ENCODE data around the gene TBC1D20. TPM values are rescaled to one million over a fixed set of nuclear protein-coding genes. Genes with fewer than 3 reads are reported as not detected.

Gene TBC1D20
- total and polyA plus RNA-seq, 2 experiments from 2014 or later, result 4.8 to 15.0 TPM

GRCh38 chr20:414161-414560, 48.2 kb downstream of the TBC1D20 start:
- Histone ChIP-seq H3K4me2 (no peak overlapping the region), H3K4me3 (no peak overlapping the region), H2AFZ (no peak overlapping the region), H3K27ac (ENCODE audit: low read depth) (no peak overlapping the region), H4K20me1 (replicated peaks; ENCODE audit: insufficient read depth) (peaks cover 14% of the 10 kb centered on the region), H3K36me3 (ENCODE audit: insufficient read depth) (peaks cover 25% of the 10 kb centered on the region), H3K27me3 (ENCODE audit: insufficient read depth) (no peaks in the 10 kb centered on the region), H3K79me2 (replicated peaks; ENCODE audit: insufficient read depth) (peaks cover 48% of the 10 kb centered on the region), H3K4me1 (ENCODE audit: insufficient read depth) (peaks cover 6% of the 10 kb centered on the region), H3F3A (replicated peaks; ENCODE audit: low read depth) (no peaks in the 10 kb centered on the region), H3K9me2 (ENCODE audit: insufficient read depth) (no peaks in the 10 kb centered on the region)
- DNase-seq (ENCODE audit: low spot score) (no peak), ATAC-seq (no peak)
- no peak overlapping the region for H3K27ac Mint-ChIP-seq
- peaks cover 6% of the 10 kb centered on the region; the same call in 2 of the 3 replicates for H3K9me3 Mint-ChIP-seq
- no peak for TF ChIP-seq EZH2phosphoT487 (IDR thresholded peaks at IDR 0.05; ENCODE audit: unreplicated experiment)
- TF ChIP-seq POLR2AphosphoS5 (IDR thresholded peaks at IDR 0.05; ENCODE audit: low read depth), result no peak
- TF ChIP-seq EZH2 (IDR thresholded peaks at IDR 0.05; ENCODE audit: low read depth, unreplicated experiment), result no peak
- TF ChIP-seq ZNF462 (CRISPR knock-in tag; IDR thresholded peaks at IDR 0.05), result no peak
- TF ChIP-seq ETS1 (IDR thresholded peaks at IDR 0.05), result no peak
- no peak for TF ChIP-seq STAT1 (IDR thresholded peaks at IDR 0.05; ENCODE audit: unreplicated experiment)
- TF ChIP-seq CTCF (conservative IDR thresholded peaks at IDR 0.05; ENCODE audit: low read depth in 2 of 2), result no peak
- TF ChIP-seq ZNF114 (CRISPR knock-in tag; IDR thresholded peaks at IDR 0.05), result no peak
- no peak for TF ChIP-seq ZNF331 (CRISPR knock-in tag; IDR thresholded peaks at IDR 0.05; ENCODE audit: low read depth)
- no peak for TF ChIP-seq JUNB (IDR thresholded peaks at IDR 0.05; ENCODE audit: unreplicated experiment)
- no peak for TF ChIP-seq NANOG (IDR thresholded peaks at IDR 0.05; ENCODE audit: borderline replicate concordance)
- peaks cover 61% of the 10 kb centered on the region for H3K36me3 Mint-ChIP-seq (ENCODE audit: low read depth)
- peaks cover 4% of the 10 kb centered on the region for H3K27me3 Mint-ChIP-seq (ENCODE audit: insufficient read depth, low read depth, poor library complexity)
- peaks cover 9% of the 10 kb centered on the region for H3K4me1 Mint-ChIP-seq
- H3K4me3 Mint-ChIP-seq, result no peak overlapping the region

Data from GM23338 (cell line).